OCI-LY1 (cell line): ENCODE measurements around the gene PRTFDC1.

Experiments used
- H2AFZ ChIP-seq: fragments of 200-600 bp; sonication (generic), shearing (Covaris generic); 2 replicates; pipeline ENCODE4 v1.6.0; 2014; ENCODE audit warnings: antibody characterized with exemption, mild to moderate bottlenecking, low read length
- H3F3A ChIP-seq: fragments of 200-600 bp; sonication (generic), shearing (Covaris generic); 2 replicates; pipeline ENCODE4 v1.6.0; 2014; ENCODE audit warnings: mild to moderate bottlenecking, antibody characterized with exemption, low read length, moderate library complexity; ENCODE audit not compliant: insufficient read depth
- H3K27ac ChIP-seq: fragments of 200-600 bp; sonication (generic); 2 replicates; pipeline ENCODE4 v1.5.1; 2014; ENCODE audit warnings: low read length, mixed run types, mild to moderate bottlenecking, low read depth; ENCODE audit not compliant: poor library complexity, severe bottlenecking
- H3K27me3 ChIP-seq: fragments of 200-600 bp; sonication (generic); 2 replicates; pipeline ENCODE4 v1.6.0; 2014; ENCODE audit warnings: antibody characterized with exemption, mild to moderate bottlenecking, low read length, moderate library complexity; ENCODE audit not compliant: insufficient read depth
- H3K36me3 ChIP-seq: fragments of 200-600 bp; sonication (generic); 2 replicates; pipeline ENCODE4 v1.6.1; 2014; ENCODE audit warnings: mild to moderate bottlenecking, antibody characterized with exemption, low read length, moderate library complexity, mixed read lengths; ENCODE audit not compliant: insufficient read depth
- H3K4me1 ChIP-seq: fragments of 200-600 bp; sonication (generic); 2 replicates; pipeline ENCODE4 v1.5.1; 2014; ENCODE audit warnings: mild to moderate bottlenecking, low read length, moderate library complexity; ENCODE audit not compliant: insufficient read depth, severe bottlenecking
- H3K4me2 ChIP-seq: fragments of 200-600 bp; sonication (generic), shearing (Covaris generic); 2 replicates; pipeline ENCODE4 v1.6.1; 2014; ENCODE audit warnings: low read length
- H3K4me3 ChIP-seq: fragments of 200-600 bp; sonication (generic); 2 replicates; pipeline ENCODE4 v1.5.1; 2014; ENCODE audit warnings: low read length, low read depth, mild to moderate bottlenecking, mixed read lengths; ENCODE audit not compliant: poor library complexity, severe bottlenecking
- H3K79me2 ChIP-seq: fragments of 200-600 bp; shearing (Covaris generic); 2 replicates; pipeline ENCODE4 v1.6.1; 2016; ENCODE audit warnings: mixed run types, low read length, mixed read lengths; ENCODE audit not compliant: insufficient read depth
- H3K9ac ChIP-seq: fragments of 200-600 bp; sonication (generic), shearing (Covaris generic); 2 replicates; pipeline ENCODE4 v1.6.1; 2014; ENCODE audit warnings: mild to moderate bottlenecking, low read length, mixed read lengths
- H3K9me2 ChIP-seq: fragments of 200-600 bp; sonication (generic), shearing (Covaris generic); 2 replicates; pipeline ENCODE4 v1.6.1; 2014; ENCODE audit warnings: low read depth, mild to moderate bottlenecking, low read length, mixed read lengths
- H3K9me3 ChIP-seq: fragments of 200-600 bp; shearing (Covaris generic); 2 replicates; pipeline ENCODE4 v1.6.1; 2014; ENCODE audit warnings: low read length, mixed read lengths
- H4K20me1 ChIP-seq: fragments of 200-600 bp; sonication (generic), shearing (Covaris generic); 2 replicates; pipeline ENCODE4 v1.6.0; 2016; ENCODE audit warnings: mild to moderate bottlenecking, low read length; ENCODE audit not compliant: insufficient read depth
- EZH2 ChIP-seq: fragments of 200-600 bp; sonication (generic), shearing (Covaris generic); IDR thresholded peaks from 2 replicates; pipeline ENCODE4 v1.8.0; 2017; ENCODE audit warnings: borderline replicate concordance, mixed run types, mild to moderate bottlenecking, antibody characterized with exemption, low read length, moderate library complexity, mixed read lengths
- TF ChIP-seq, protein P1 (sequence below): fragments of 200-600 bp; sonication (generic), shearing (Covaris generic); IDR thresholded peaks from 2 replicates; pipeline ENCODE4 v1.5.1; 2017; ENCODE audit warnings: mild to moderate bottlenecking, antibody characterized with exemption, low read length, moderate library complexity, mixed read lengths

Gene PRTFDC1

DNA sequence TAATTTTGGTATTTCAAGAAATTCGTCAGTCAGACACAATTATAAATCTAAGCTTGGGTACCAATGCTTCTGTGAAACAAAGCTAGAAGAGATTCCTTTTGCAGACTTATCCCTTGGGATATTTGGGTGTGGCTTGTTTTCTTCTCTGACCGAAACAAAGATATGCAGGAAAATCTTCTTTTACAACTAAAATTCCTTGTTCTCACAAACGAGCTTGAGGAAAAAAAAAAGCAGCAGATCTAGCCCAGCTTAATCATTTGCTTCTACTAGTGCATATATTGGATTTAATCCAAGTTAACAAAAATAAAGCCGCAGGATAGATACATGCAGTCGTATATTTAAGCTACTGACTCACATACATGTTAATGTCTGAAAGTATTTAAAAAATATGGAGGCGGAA lies 104.2 kb downstream of the PRTFDC1 start:
- H3K4me2 ChIP-seq = no peak overlapping the region
- no peak overlapping the region for H3K9ac ChIP-seq
- no peak overlapping the region for H2AFZ ChIP-seq
- no peaks in the 10 kb centered on the region for H3K9me3 ChIP-seq
- no peak overlapping the region for H3K27ac ChIP-seq
- no peak overlapping the region for H3K4me3 ChIP-seq
- no peaks in the 10 kb centered on the region for H4K20me1 ChIP-seq
- no peaks in the 10 kb centered on the region for H3F3A ChIP-seq
- H3K36me3 ChIP-seq = no peaks in the 10 kb centered on the region
- no peaks in the 10 kb centered on the region for H3K9me2 ChIP-seq
- TF ChIP-seq EZH2 = no peak
- TF ChIP-seq, protein P1, sequence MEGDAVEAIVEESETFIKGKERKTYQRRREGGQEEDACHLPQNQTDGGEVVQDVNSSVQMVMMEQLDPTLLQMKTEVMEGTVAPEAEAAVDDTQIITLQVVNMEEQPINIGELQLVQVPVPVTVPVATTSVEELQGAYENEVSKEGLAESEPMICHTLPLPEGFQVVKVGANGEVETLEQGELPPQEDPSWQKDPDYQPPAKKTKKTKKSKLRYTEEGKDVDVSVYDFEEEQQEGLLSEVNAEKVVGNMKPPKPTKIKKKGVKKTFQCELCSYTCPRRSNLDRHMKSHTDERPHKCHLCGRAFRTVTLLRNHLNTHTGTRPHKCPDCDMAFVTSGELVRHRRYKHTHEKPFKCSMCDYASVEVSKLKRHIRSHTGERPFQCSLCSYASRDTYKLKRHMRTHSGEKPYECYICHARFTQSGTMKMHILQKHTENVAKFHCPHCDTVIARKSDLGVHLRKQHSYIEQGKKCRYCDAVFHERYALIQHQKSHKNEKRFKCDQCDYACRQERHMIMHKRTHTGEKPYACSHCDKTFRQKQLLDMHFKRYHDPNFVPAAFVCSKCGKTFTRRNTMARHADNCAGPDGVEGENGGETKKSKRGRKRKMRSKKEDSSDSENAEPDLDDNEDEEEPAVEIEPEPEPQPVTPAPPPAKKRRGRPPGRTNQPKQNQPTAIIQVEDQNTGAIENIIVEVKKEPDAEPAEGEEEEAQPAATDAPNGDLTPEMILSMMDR = no peak
- no peaks in the 10 kb centered on the region for H3K27me3 ChIP-seq
- H3K4me1 ChIP-seq = no peaks in the 10 kb centered on the region
- H3K79me2 ChIP-seq = no peaks in the 10 kb centered on the region

DNA sequence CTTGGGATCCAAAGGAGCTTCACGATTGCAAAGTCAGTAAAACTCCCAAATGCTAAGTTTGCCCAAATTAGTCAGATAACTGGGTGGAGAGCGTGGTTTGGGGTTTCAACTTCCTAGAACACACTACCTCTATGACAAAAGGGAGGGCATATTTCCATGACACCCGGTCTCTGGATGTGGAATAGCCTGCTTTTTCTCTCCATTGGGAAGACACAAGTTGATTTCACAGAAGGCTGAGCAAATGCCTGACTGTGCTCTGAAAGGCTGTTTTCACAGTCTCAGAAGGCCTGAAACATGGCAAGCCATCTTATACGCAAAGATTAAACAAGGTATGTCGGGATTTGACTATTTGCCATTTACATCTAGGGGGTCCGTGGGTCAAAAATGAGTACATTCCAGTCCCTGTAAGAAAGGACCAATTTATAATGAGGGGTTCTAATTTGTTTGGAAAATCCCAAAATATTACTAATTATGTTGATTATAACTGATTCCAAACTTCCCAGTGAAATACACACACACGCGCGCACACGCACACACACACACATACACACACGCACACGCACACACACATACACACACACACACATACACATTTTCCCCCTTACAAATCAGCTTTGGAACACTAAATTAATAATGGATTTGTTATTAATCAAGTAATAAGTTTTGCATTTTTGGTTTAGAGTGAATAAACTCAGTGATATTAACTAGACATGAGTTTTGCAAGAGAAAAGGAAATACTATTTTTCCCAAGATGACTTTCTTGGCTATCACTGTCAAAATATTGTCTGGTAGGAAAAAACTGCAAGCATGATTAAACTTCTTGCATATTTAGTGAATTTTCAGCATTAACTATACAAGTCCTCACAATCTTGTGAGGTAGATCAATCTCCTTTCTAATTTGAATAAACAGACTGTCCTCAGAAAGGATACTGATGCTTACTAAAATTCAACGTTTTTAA lies 105.0 kb downstream of the PRTFDC1 start:
- Histone ChIP-seq H3K36me3 (no peaks in the 10 kb centered on the region), H3K9me2 (no peaks in the 10 kb centered on the region), H3K4me2 (no peak overlapping the region), H4K20me1 (no peaks in the 10 kb centered on the region), H2AFZ (no peak overlapping the region), H3K27me3 (no peaks in the 10 kb centered on the region), H3K27ac (no peak overlapping the region), H3K79me2 (no peaks in the 10 kb centered on the region), H3K4me1 (no peaks in the 10 kb centered on the region), H3K9me3 (no peaks in the 10 kb centered on the region), H3K4me3 (no peak overlapping the region), H3F3A (no peaks in the 10 kb centered on the region), H3K9ac (no peak overlapping the region)
- no peak for TF ChIP-seq EZH2
- TF ChIP-seq, protein P1 = no peak

DNA sequence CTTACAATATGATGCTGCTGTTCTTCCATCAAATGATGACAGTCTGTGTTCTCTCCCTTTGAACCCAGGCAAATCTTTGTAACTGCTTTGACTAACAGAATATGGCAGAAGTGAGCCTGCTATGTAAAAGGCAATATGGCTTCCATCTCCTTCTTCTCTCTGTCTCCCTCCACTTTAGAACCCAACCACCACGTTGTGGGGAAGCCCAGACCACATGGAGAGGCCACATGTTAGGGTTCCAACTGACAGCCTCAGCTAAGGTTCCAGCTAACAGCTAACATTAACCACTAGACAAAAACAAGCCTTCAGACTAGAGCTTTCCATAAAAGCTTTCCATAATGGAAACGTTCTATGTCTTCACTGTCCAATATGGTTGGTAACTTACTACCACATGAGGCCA lies 107.7 kb downstream of the PRTFDC1 start:
- H3K27me3 ChIP-seq = no peaks in the 10 kb centered on the region
- H3K79me2 ChIP-seq = no peaks in the 10 kb centered on the region
- H3K9me3 ChIP-seq = no peaks in the 10 kb centered on the region
- no peak overlapping the region for H3K27ac ChIP-seq
- no peak overlapping the region for H3K4me3 ChIP-seq
- no peaks in the 10 kb centered on the region for H4K20me1 ChIP-seq
- no peaks in the 10 kb centered on the region for H3K4me1 ChIP-seq
- H2AFZ ChIP-seq = no peak overlapping the region
- no peaks in the 10 kb centered on the region for H3K9me2 ChIP-seq
- no peak overlapping the region for H3K9ac ChIP-seq
- H3K4me2 ChIP-seq = no peak overlapping the region
- TF ChIP-seq, protein P1 = no peak
- no peak for TF ChIP-seq EZH2
- H3F3A ChIP-seq = no peaks in the 10 kb centered on the region
- no peaks in the 10 kb centered on the region for H3K36me3 ChIP-seq
